Urinary bladder (tissue), 4 donors: ENCODE data around the gene GGT6. TPM values are rescaled to one million over a fixed set of nuclear protein-coding genes. Genes with fewer than 3 reads are reported as not detected.

Experiments used
- DNase-seq: peaks from one replicate; pipeline ENCODE4 v3.0.0-alpha.2; 2015; ENCODE audit errors: extremely low spot score
- H3K27ac ChIP-seq: one replicate; pipeline ENCODE4 v1.5.1; 2013; ENCODE audit warnings: low read depth, mild to moderate bottlenecking, moderate library complexity
- H3K36me3 ChIP-seq: one replicate; pipeline ENCODE4 v1.6.1; 2013; ENCODE audit warnings: mild to moderate bottlenecking, moderate library complexity; ENCODE audit not compliant: insufficient read depth
- H3K4me1 ChIP-seq: one replicate; pipeline ENCODE4 v1.6.1; 2013; ENCODE audit warnings: mild to moderate bottlenecking, moderate library complexity; ENCODE audit not compliant: insufficient read depth
- H3K4me3 ChIP-seq: one replicate; pipeline ENCODE4 v1.5.1; 2013; ENCODE audit warnings: low read depth, low read length
- WGBS: extraction: QIAGEN DNeasy Blood & Tissue Kit; methylation state at CpG from one replicate; pipeline ENCODE4 v1.1.7; 2013; 5-methylcytosine and 5-hydroxymethylcytosine counted together
- polyA plus RNA-seq: library from polyadenylated mRNA; stranded (reverse); fragments of 200-250 nt; gene quantifications from one replicate; pipeline ENCODE4 v1.2.3, GENCODE V29; 2013
- total RNA-seq: library from RNA; depleted of rRNA; stranded (reverse); fragments of >200 nt; gene quantifications from one replicate; pipeline ENCODE4 v1.2.3, GENCODE V29; 2014
- donor health status: healthy with polysubstance abuse.
- donor health status: healthy.

GGT6 gene
- total and polyA plus RNA-seq, 2 donors = 11.5 to 13.0 TPM

DNA sequence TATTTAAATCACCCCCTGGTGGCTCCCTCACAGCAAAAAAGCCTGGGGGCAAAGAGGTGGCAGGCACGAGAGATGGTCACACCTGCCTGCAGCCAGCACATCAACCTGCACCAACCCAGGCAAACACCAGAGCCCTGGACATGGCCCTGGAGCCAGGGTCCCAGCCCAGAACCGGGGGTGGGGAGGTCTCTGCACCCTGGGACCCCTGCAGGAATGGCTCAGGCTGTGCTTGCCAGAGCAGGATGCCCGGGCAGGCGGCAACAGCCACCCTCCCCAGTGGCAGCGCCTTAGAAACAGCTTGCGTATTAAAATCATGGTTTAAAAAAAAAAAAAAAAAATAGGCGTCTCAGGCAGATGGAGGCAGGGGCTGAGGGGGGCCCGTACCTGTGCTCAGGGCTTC lies 21.4 kb downstream of the GGT6 start:
- Histone ChIP-seq H3K4me1 (no peaks in the 10 kb centered on the region), H3K36me3 (peaks cover 8% of the 10 kb centered on the region), H3K4me3 (no peak overlapping the region), H3K27ac (no peak overlapping the region)
- no peak for DNase-seq
- 88% methylated on average over 8 of the region's 8 CpGs for WGBS

DNA sequence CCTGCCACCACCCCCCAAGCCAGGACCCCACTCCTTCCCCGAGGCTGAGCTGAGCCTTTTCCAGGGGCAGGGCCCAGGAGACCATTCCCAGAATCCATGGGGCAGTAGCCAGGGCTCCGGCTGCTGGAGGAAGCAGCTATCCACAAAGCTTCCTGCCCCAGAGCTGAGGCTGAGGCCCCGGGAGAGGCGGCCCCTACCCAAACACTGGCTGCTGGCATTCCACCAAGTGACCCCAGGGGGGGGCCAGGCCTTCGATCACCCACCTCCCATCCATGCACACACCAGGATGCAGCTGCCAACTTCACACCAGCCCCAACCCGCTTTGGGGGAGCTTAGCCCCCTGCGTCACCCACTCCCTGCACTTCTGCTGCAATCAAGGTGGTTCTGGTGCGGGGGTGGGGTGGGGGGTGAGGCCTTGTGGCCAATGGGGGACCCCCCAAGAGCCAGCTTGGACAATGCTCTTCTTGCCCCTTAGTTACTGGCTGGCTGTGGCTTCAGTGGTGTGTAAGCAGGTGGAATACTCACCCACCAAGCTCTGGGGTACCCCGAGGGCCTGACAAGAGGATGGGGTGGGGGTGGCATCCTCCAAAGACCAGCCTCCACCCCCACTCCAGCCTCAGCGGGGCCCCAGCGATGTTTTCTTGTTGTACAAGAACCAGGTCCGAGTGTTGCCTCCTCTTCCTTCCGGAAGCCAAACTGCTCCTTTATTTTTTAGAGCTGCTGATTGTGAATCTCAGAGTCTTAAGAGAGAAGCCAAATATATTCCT lies 22.0 kb downstream of the GGT6 start:
- Histone ChIP-seq H3K36me3 (peaks cover 8% of the 10 kb centered on the region), H3K4me1 (no peaks in the 10 kb centered on the region), H3K4me3 (no peak overlapping the region), H3K27ac (no peak overlapping the region)
- WGBS = 77% methylated on average over 13 of the region's 13 CpGs
- DNase-seq = no peak

DNA sequence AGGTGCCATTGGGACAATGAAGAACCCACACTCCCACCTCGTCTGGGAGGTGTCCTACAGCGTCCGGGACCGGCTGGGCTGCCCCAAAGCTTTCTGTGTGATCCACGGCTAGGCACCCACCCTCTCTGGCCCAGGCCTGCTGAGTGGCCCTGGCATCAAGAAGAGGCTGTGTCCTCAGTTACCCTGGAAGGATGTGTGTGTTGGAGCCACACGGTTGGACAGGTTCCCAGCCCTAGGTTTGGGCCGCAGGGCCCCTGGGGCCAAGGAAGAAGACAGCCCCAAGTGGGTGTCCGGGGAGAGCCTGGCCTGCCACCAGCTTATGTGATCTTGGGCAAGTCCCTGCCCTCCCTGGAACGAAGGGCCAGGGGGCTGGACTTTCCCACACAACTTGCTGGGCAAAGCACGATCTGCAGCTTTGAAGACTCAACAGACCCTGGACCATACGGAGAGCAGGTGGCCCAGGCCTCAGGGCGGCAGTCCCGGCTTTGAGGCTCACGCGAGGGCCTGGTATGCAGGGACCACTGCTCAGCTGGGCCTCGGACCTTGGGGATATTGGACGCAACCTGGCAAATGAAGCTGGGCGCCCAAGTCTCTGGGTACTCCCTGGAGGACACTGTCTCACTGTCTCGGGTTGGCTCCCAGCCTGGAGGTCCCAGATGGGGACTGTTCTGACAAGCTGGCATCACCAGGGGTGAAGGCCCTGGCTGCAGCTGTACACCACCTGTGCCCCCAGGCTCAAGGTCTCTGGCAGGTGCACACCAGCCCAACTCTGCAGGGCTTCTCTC lies 22.7 kb downstream of the GGT6 start:
- Histone ChIP-seq H3K4me1 (no peaks in the 10 kb centered on the region), H3K27ac (no peak overlapping the region), H3K4me3 (no peak overlapping the region), H3K36me3 (peaks cover 7% of the 10 kb centered on the region)
- no peak for DNase-seq
- 79% methylated on average over 19 of the region's 19 CpGs for whole genome bisulfite sequencing

DNA sequence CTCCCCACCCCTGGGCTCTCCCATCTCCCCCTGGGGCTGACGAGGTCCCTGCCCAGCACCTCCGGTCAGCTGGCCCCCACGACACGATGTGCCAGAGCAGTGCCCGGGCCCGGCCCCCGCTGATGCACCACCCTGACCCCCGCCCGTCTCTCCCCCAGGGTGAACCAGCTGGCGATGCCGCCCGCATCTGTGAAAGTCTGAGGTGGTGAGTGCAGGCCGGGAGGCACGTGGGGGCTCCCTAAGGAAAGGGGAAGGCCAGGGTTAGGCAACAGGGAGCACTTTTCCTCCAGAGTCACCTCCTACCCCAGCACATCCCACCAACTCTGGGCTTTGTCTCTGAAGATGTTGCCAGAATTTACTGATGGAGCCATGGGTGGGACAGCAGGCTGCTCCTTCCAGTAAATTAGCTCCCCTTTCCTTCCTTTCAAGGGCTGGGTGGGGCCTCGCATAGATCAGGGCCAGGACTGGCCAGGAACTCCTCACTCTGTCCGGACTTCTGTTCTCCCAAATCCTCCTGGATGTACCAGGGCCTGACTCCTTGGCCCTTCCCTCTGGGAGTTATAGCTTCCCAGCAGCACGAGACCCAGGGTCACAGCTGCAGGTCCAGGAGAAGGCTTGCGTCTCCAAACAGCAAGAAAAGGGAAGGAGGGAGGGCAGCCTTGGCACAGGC lies 23.5 kb downstream of the GGT6 start:
- Histone ChIP-seq H3K4me1 (no peaks in the 10 kb centered on the region), H3K27ac (no peak overlapping the region), H3K4me3 (no peak overlapping the region), H3K36me3 (peaks cover 2% of the 10 kb centered on the region)
- WGBS = 47% methylated on average over 18 of the region's 18 CpGs
- DNase-seq = no peak

DNA sequence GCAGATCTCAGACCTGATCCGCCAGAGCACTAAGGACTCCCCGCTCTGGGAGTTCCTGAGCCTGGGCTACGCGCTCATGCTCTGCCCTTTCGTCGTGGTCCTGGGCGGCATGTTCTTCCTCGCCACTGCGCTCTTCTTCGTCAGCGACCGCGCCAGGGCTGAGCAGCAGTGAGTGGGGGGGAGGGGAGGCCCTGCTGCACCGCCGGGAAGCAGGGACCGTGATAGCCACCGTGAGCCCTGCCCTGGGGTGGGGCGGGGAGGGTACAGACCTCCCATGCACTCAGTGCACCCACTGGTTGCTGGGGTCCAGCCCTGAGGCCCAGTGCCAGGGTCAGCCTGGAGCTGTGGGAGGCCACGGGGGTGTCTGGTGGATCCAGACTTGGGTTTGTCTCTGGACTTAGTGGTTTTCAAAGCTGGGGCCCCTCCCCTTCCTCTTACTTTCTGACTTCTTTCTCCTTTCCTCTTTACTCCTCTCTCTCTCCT lies 24.1 kb downstream of the GGT6 start:
- Histone ChIP-seq H3K4me1 (no peaks in the 10 kb centered on the region), H3K36me3 (peaks cover 2% of the 10 kb centered on the region), H3K27ac (no peak overlapping the region), H3K4me3 (no peak overlapping the region)
- no peak for DNase-seq
- 40% methylated on average over 19 of the region's 19 CpGs for WGBS

DNA sequence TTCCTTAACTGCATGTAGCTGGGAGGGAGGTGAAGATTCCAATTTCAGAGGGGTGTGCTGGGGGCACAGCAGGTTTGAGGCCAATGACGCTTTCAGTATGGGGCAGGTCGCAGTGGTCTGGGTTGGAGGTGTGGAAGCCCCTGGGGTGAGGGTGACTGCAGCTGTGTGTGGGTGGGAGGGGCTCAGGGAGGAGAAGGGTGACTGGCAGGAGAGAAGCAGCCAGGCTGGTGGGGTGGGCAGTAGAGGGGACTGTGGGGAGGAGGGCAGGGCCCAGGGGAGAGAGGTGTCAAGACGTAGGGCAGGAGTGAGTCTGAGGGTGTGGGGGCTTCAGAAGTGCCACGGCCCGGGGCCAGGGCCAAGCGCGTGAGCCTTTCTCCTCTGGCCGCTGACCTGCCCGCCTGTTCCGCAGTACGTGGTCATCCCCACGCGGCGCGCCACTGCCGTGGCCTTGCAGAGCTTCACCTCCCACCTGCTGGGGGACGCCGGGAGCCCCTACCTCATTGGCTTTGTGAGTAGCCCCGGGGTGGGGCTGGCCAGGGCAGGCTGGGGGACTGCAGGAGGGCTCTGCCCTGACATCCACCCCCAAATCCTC lies 24.6 kb downstream of the GGT6 start:
- no peaks in the 10 kb centered on the region for H3K4me1 ChIP-seq
- no peak overlapping the region for H3K4me3 ChIP-seq
- DNase-seq = no peak
- H3K36me3 ChIP-seq = peaks cover 2% of the 10 kb centered on the region
- H3K27ac ChIP-seq = no peak overlapping the region
- WGBS = 56% methylated on average over 19 of the region's 19 CpGs

DNA sequence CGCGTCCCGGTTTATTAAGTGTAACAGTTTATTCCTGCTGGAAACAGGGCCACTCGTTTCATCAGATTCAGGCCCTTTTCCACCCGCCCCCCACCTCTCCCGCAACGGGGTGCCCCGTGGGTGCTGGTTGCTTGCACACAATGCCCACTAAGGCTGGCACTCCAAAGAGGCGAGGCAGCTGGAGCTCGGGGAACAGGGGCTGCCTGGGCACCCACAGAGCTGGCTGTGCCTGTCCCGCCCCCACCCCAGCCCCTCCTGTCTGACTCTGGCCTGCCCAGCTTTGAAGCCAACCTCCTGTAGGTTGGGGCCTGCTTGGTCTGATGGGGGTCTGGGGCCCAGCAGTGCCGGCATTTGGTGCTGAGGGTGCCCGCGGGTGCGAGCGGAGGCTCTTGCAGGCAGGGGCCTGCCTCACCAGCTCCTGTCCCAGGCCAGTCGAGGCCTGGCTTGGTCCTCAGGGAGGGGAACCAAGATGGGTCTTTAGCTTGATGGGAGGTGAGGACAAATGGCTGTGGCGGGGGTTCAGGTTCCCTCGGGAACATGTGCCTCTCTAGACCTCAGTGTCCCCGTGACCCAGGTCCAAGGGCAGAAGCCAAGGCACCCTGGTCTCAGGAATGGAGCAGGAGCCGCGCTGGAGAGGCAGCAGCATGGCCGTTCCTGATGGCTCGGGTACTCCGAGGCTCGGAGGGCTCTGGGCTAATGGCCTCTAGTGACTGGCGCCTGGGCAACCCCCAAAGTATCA lies 25.3 kb downstream of the GGT6 start:
- 79% methylated on average over 27 of the region's 27 CpGs for WGBS
- H3K36me3 ChIP-seq = peaks cover 2% of the 10 kb centered on the region
- no peak for DNase-seq
- H3K4me3 ChIP-seq = no peak overlapping the region
- H3K4me1 ChIP-seq = no peaks in the 10 kb centered on the region
- no peak overlapping the region for H3K27ac ChIP-seq

DNA sequence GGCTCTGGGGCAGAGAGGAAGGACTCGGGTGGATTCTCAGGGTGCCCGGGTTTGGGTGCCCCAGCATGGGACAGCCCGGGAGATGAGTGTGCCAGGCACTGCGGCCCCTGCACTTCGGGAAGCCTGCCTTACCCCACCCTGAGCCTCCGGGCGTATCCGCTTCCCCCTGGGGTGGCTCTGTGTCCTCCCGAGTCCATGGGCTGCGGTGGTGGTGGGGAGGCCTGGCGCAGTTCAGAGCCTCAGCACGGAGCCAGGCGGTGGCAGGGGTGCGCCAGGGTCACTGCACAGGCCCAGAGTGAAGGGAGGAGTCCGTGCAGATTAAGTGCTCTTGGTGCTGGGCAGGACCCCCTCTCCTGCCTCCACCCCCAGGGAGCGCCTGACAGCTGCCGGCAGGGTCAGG lies 25.9 kb downstream of the GGT6 start:
- Histone ChIP-seq H3K4me1 (no peaks in the 10 kb centered on the region), H3K4me3 (no peak overlapping the region), H3K36me3 (peaks cover 2% of the 10 kb centered on the region), H3K27ac (no peak overlapping the region)
- WGBS = 75% methylated on average over 17 of the region's 17 CpGs
- no peak for DNase-seq

DNA sequence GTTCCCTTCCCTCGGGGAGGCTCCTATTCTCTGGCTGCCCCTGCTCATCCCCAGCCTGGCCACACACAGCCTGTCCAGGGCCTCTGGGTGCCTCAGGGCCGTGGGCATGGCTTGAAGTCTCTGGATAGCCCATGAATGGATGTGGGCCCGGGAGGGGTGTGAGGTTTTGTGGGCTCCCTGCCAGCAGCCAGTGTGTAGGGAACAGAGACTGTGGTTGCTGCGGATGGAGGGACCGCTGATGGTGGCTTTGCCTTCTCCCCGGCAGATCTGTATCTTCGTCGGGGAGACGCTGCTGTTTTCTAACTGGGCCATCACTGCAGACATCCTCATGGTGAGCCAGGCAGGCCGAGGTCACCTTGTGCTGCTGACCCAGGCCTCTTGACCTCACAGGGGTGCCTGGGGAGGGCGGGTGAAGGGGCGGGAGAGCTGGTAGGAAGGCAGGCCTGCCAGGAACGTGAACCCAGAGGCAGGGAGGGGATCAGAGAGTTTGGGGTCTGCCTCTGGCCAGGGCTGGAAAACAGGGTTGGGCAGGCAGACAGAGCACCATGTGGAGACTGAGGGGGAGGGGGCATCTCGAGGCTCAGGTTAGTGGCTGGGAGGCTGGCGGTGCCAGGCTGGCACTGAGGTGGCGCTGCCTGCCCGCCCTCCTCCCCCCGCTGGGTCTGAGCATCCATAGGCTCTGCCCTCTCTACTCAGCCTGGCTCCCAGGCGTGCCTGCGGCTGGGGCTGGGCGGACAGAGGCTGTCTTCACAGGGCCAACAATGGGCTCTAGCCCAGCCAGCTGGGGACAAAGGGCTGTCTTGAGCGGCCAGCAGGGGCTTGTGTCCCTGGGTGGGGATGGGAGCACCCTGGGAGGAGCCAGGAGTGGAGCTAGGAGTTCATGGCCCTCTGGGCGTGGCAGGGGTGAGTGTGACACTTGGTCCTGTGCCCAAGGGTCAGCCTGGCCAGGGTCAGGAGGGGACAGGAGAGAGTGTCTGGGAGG lies 26.6 kb downstream of the GGT6 start:
- H3K27ac ChIP-seq = no peak overlapping the region
- DNase-seq = no peak
- 75% methylated on average over 23 of the region's 23 CpGs for WGBS
- no peaks in the 10 kb centered on the region for H3K4me1 ChIP-seq
- H3K4me3 ChIP-seq = no peak overlapping the region
- no peaks in the 10 kb centered on the region for H3K36me3 ChIP-seq

DNA sequence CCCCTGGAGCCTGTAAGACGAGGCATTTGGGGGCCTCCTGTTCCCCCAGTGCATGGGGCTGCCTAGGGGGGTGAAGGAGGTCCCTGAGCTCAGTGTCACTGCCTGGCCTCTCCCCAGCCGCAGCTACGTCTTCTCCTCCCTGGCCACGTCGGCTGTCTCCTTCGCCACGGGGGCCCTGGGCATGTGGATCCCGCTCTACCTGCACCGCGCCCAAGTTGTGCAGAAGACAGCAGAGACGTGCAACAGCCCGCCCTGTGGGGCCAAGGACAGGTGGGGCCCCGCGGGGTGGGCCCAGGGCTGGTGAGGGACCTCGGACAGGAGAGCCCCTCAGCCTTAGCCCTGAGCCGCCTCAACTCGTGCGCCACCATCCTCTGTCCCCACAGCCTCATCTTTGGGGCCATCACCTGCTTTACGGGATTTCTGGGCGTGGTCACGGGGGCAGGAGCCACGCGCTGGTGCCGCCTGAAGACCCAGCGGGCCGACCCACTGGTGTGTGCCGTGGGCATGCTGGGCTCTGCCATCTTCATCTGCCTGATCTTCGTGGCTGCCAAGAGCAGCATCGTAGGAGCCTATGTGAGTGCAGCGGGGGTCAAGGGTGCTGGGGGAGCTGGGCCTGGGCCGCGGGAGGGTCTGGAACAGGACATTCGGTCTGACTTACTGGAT lies 27.4 kb downstream of the GGT6 start:
- H3K4me1 ChIP-seq = no peaks in the 10 kb centered on the region
- no peaks in the 10 kb centered on the region for H3K36me3 ChIP-seq
- no peak overlapping the region for H3K4me3 ChIP-seq
- no peak for DNase-seq
- H3K27ac ChIP-seq = no peak overlapping the region
- WGBS = 92% methylated on average over 33 of the region's 33 CpGs

DNA sequence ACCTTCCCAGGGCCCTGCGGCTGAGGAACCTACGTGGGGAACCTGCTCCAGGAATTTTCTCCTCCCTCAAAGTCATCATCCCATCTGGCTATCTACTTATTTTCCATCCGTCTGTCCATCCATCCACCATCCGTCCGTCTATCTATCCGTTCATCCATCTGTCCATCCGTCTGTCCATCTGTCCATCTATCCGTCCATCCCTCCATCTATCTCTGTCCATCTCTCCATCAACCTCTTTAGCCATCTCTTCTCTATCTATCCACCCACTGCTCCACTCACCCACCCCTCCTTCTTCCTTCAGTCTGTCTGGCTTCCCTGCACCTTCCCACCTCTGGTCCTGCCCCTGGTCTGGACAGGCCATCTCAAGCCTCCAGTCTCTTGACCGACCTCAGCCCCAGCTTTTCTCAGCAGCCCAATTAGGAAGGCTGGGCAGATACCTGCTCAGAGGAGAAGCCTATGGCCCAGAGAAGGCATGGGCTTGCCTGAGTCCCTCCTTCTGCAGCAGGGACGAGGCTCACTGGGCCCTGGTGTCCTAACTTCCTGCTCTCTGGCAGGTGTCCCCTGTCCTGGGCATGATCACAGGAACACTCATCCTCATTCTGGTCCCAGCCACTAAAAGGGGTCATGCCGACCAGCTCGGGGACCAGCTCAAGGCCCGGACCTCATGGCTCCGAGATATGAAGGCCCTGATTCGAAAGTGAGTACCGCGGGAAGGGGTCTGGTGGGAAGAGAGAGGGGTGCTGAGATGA lies 28.2 kb downstream of the GGT6 start:
- no peak overlapping the region for H3K27ac ChIP-seq
- H3K4me3 ChIP-seq = no peak overlapping the region
- WGBS = 93% methylated on average over 17 of the region's 17 CpGs
- H3K36me3 ChIP-seq = no peaks in the 10 kb centered on the region
- no peaks in the 10 kb centered on the region for H3K4me1 ChIP-seq
- DNase-seq = no peak
